Medulla oblongata (tissue), 1 donor: ENCODE measurements around the gene CCT5.
"Not testable (repeated sequence)": the region's sequence is repeated elsewhere in the genome, so short reads cannot be mapped to it uniquely, and the experiment has no call there.

Experiments used
- DNase-seq: peaks from one replicate; pipeline ENCODE4 v3.0.0-alpha.2; 2015; ENCODE audit errors: extremely low spot score

CCT5 gene

GRCh38 chr5:10277773-10278630, 27.9 kb downstream of the CCT5 start:
- DNase-seq: no peak

GRCh38 chr5:10278658-10279279, 28.7 kb downstream of the CCT5 start:
- no peak for DNase-seq

GRCh38 chr5:10279328-10279727, 29.2 kb downstream of the CCT5 start:
- DNase-seq: no peak

GRCh38 chr5:10279925-10280720, 30.0 kb downstream of the CCT5 start:
- DNase-seq: no peak

- DNase-seq: peak; percentile 92
Measured at GRCh38 chr5:10283927-10284635, 34.0 kb downstream of the CCT5 start.

- DNase-seq: not testable (repeated sequence)
Measured at GRCh38 chr5:10285362-10285761, 35.3 kb downstream of the CCT5 start.

- DNase-seq: no peak
Measured at GRCh38 chr5:10286162-10286861, 36.2 kb downstream of the CCT5 start.

GRCh38 chr5:10286862-10287227, 36.8 kb downstream of the CCT5 start:
- no peak for DNase-seq

GRCh38 chr5:10288592-10289219, 38.6 kb downstream of the CCT5 start:
- DNase-seq: no peak

- peak; percentile 48 for DNase-seq
Measured at GRCh38 chr5:10289353-10289752, 39.3 kb downstream of the CCT5 start.

GRCh38 chr5:10289991-10290390, 39.9 kb downstream of the CCT5 start:
- no peak for DNase-seq

- DNase-seq: no peak
Measured at GRCh38 chr5:10290438-10290837, 40.4 kb downstream of the CCT5 start.

- no peak for DNase-seq
Measured at GRCh38 chr5:10291692-10292339, 41.7 kb downstream of the CCT5 start.

- no peak for DNase-seq
Measured at GRCh38 chr5:10293907-10294662, 44.0 kb downstream of the CCT5 start.

- DNase-seq: no peak
Measured at GRCh38 chr5:10295619-10296326, 45.7 kb downstream of the CCT5 start.

- no peak for DNase-seq
Measured at GRCh38 chr5:10297646-10298204, 47.6 kb downstream of the CCT5 start.

- DNase-seq: no peak
Measured at GRCh38 chr5:10300246-10300645, 50.2 kb downstream of the CCT5 start.

- no peak for DNase-seq
Measured at GRCh38 chr5:10301266-10301665, 51.2 kb downstream of the CCT5 start.
